K562 (cell line): Measurements from ENCODE around the gene B4GALNT4. TPM values are rescaled to one million over a fixed set of nuclear protein-coding genes. Genes with fewer than 3 reads are reported as not detected.
A peak's percentile ranks its signal among the peaks of the same experiment; 100 is the strongest.

Experiments
- ATAC-seq: fragments of 200-7000 bp; cut with Tn5 transposase; 3 replicates; pipeline ENCODE4 v1.9.1; 2020; ENCODE audit warnings: moderate library complexity
- BruUV-seq: library from RNA; stranded (reverse); fragments of 400-500 nt; replicated peaks from 2 replicates; lab custom pipeline; 2021; lab: Mats Ljungman, UMichigan
- CTCF ChIA-PET: fragments of 300-600 bp; formaldehyde crosslinking; extraction: SDS; loops from one replicate; lab custom pipeline; 2021; ENCODE audit warnings: low intra/inter-chr PET ratio; lab: Yijun Ruan, JAX
- POLR2A ChIA-PET: fragments of 300-600, 350-650 bp; sonication (Branson Sonifier 250); formaldehyde crosslinking; extraction: SDS; loops from one replicate; lab custom pipeline; 2021; ENCODE audit warnings: antibody characterized with exemption, inconsistent platforms; lab: Yijun Ruan, JAX
- DNase-seq, 4 experiments: peaks; one replicate each; pipeline versions ENCODE4 v3.0.0 to v3.0.0-alpha.2; 2011 to 2018; ENCODE audit warnings: low spot score in 3 of 4, mixed read lengths in 3 of 4; ENCODE audit errors: extremely low read depth in 1 of 4
- FAIRE-seq: peaks from 2 replicates; lab custom pipeline; 2011; peaks lifted over from hg19 to GRCh38; lab: Jason Lieb, UNC
- H2AFZ ChIP-seq: 2 replicates; pipeline ENCODE4 v1.6.0; 2011; ENCODE audit warnings: low read depth, low read length, control low read depth, inconsistent platforms
- H3K27ac ChIP-seq: fragments of 200-600 bp; 3 replicates; pipeline ENCODE4 v1.8.0; 2011; ENCODE audit warnings: low read depth, mild to moderate bottlenecking, control low read depth, inconsistent platforms, low read length, moderate library complexity, mixed read lengths; ENCODE audit errors: extremely low read depth
- H3K27me3 ChIP-seq, 2 experiments: fragments of 300-600 bp in 1 of 2; 2 replicates in 1 of 2; 3 replicates in 1 of 2; pipeline versions ENCODE4 v1.6.0 to v1.8.0; 2011; ENCODE audit warnings: inconsistent platforms in 2 of 2, low read length in 2 of 2, mild to moderate bottlenecking in 1 of 2, mixed read lengths in 1 of 2, moderate library complexity in 1 of 2; ENCODE audit not compliant: control insufficient read depth in 2 of 2, insufficient read depth in 2 of 2
- H3K36me3 ChIP-seq: fragments of 300-600 bp; 3 replicates; pipeline ENCODE4 v1.8.0; 2011; ENCODE audit warnings: mild to moderate bottlenecking, low read length, inconsistent platforms; ENCODE audit not compliant: control insufficient read depth, insufficient read depth
- H3K4me1 ChIP-seq, 2 experiments: fragments of 200-600 bp in 1 of 2; replicated peaks in 1 of 2; 2 replicates in 1 of 2; 3 replicates in 1 of 2; pipeline versions ENCODE4 v1.5.1 to v1.8.0; 2011; ENCODE audit warnings: inconsistent platforms in 2 of 2, low read length in 2 of 2, mild to moderate bottlenecking in 1 of 2, mixed read lengths in 1 of 2, moderate library complexity in 1 of 2; ENCODE audit not compliant: control insufficient read depth in 2 of 2, insufficient read depth in 2 of 2
- H3K4me2 ChIP-seq: 2 replicates; pipeline ENCODE4 v1.6.1; 2011; ENCODE audit warnings: low read length, control low read depth, inconsistent platforms, mixed read lengths; ENCODE audit not compliant: insufficient read depth
- H3K4me3 ChIP-seq: fragments of 200-600 bp; sonication (generic), shearing (Covaris generic); 2 replicates; pipeline ENCODE4 v1.5.1; 2016; ENCODE audit warnings: control low read depth, inconsistent platforms
- H3K79me2 ChIP-seq: fragments of 200-600 bp; 3 replicates; pipeline ENCODE4 v1.8.0; 2011; ENCODE audit warnings: low read length, inconsistent platforms; ENCODE audit not compliant: control insufficient read depth, insufficient read depth
- H3K9ac ChIP-seq, 2 experiments: 2 replicates each; pipeline versions ENCODE4 v1.6.0 to v1.6.1; 2011; ENCODE audit warnings: low read depth in 2 of 2, low read length in 2 of 2, control low read depth in 1 of 2, inconsistent platforms in 1 of 2, mild to moderate bottlenecking in 1 of 2, mixed read lengths in 1 of 2; ENCODE audit not compliant: insufficient read depth in 1 of 2
- H3K9me1 ChIP-seq: one replicate; pipeline ENCODE4 v1.6.0; 2011; ENCODE audit warnings: inconsistent platforms, mild to moderate bottlenecking, low read length, moderate library complexity; ENCODE audit not compliant: control insufficient read depth, insufficient read depth
- H3K9me3 ChIP-seq: replicated peaks from 2 replicates; pipeline ENCODE4 v1.5.1; 2011; ENCODE audit warnings: low read depth, low read length, inconsistent platforms; ENCODE audit not compliant: control insufficient read depth, insufficient read depth
- H4K20me1 ChIP-seq: replicated peaks from 2 replicates; pipeline ENCODE4 v1.6.1; 2011; ENCODE audit warnings: low read length, inconsistent platforms, mixed read lengths; ENCODE audit not compliant: control insufficient read depth, insufficient read depth
- BACH1 ChIP-seq: fragments of 200-800 bp; sonication (Bioruptor generic); IDR thresholded peaks from 2 replicates; pipeline ENCODE4 v1.6.1; 2016; ENCODE audit warnings: missing genetic modification characterization, missing compliant biosample characterization
- HNRNPL ChIP-seq: fragments of 200-400 bp; formaldehyde crosslinking; IDR thresholded peaks from 2 replicates; pipeline ENCODE4 v1.6.1; 2017; ENCODE audit warnings: low read depth, mild to moderate bottlenecking, low read length
- POLR2G ChIP-seq: fragments of 200-400 bp; formaldehyde crosslinking; IDR thresholded peaks from 2 replicates; pipeline ENCODE4 v1.6.1; 2017; ENCODE audit warnings: low read depth, mild to moderate bottlenecking, antibody characterized with exemption, low read length, moderate library complexity
- WGBS: fragments of 100-300 bp; shearing (Covaris generic); methylation state at CpG from one replicate; pipeline ENCODE4 v1.1.6; 2016; ENCODE audit warnings: low coverage, mixed read lengths; ENCODE audit not compliant: insufficient coverage; ENCODE audit errors: missing lambda C conversion rate; 5-methylcytosine and 5-hydroxymethylcytosine counted together
- in situ Hi-C: fragments of 300-500 bp; cut with MboI; formaldehyde crosslinking; loops from 4 replicates; pipeline ENCODE4 v1.15.0; 2018; ENCODE audit warnings: inconsistent platforms, mixed read lengths
- intact Hi-C: fragments of 100-400 bp; cut with micrococcal nuclease; formaldehyde crosslinking; loops from 2 replicates; pipeline ENCODE4 v1.14.2; 2022
- polyA plus RNA-seq, 8 experiments: library from polyadenylated mRNA; depleted of rRNA in 4 of 8; stranded (reverse) in 5 of 8; unstranded in 3 of 8; fragments of >200 nt; fragmentation: Nextera tagmentation in 2 of 8; fragmentation: Illumina TruSeq in 1 of 8; extraction: Ambion mirVana in 2 of 8; extraction: Trizol in 1 of 8; gene quantifications; 2 replicates each; pipeline versions ENCODE4 v1.2.1 to v1.2.3, GENCODE V29; 2011 to 2014; ENCODE audit warnings: inconsistent platforms in 1 of 8, missing spikeins in 1 of 8
- total RNA-seq, 7 experiments: library from RNA; depleted of rRNA in 6 of 7; stranded (reverse); fragments of >200 nt in 6 of 7; fragmentation: Illumina TruSeq in 2 of 7; extraction: Trizol in 2 of 7; gene quantifications; 2 replicates each; pipeline versions ENCODE4 v1.2.1 to v1.2.3, GENCODE V29; 2011 to 2021; ENCODE audit warnings: low replicate concordance in 1 of 7

The B4GALNT4 gene
- total and polyA plus RNA-seq, 9 of the 15 experiments (the other 6 are each of a cell fraction or from before 2014, with no cell fraction given): 0.20 to 37.1 (median 10.8) TPM; not detected in 1

DNA sequence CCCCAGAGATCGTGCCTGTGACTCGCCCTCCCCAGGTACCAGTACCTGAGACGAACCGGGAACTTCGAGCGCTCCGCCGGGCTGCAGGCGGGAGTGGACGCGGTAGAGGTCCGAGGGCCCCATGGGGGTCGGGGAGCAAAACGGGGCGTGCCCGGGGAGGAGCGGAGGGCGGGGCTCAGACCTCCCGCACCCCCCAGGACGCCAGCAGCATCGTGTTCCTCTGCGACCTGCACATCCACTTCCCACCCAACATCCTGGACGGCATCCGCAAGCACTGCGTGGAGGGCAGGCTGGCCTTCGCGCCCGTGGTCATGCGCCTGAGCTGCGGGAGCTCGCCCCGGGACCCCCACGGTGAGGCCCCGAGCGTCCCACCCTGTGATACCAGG, 10.8 kb downstream of the B4GALNT4 start:
- ATAC-seq (no peak), FAIRE-seq (no peak), DNase-seq (no peak)
- H3K4me2 ChIP-seq: no peak overlapping the region
- H3K9ac ChIP-seq: no peak overlapping the region
- no peaks in the 10 kb centered on the region for H3K79me2 ChIP-seq
- 0 out of 2 replicates have a peak, but pooled peaks have one; percentile 38 for TF ChIP-seq POLR2G
- TF ChIP-seq HNRNPL: no peak
- H2AFZ ChIP-seq: no peak overlapping the region
- intact Hi-C loops: no loop called here
- peaks cover 31% of the 10 kb centered on the region; the same call in 2 of the 3 replicates for H3K36me3 ChIP-seq
- no peak overlapping the region for H3K4me3 ChIP-seq
- no peaks in the 10 kb centered on the region for H3K9me1 ChIP-seq
- ChIA-PET CTCF (no interaction called here), POLR2A (no interaction called here)
- in situ Hi-C loops: no loop called here
- H3K27me3 ChIP-seq: no peaks in the 10 kb centered on the region
- no peaks in the 10 kb centered on the region for H4K20me1 ChIP-seq
- no peak overlapping the region for H3K27ac ChIP-seq
- BruUV-seq: no TSS peak
- peaks cover 2% of the 10 kb centered on the region; the same call in 1 of the 2 replicates for H3K9me3 ChIP-seq
- 100% methylated on average over 9 of the region's 35 CpGs for WGBS
- peaks cover 0 to 31% of the 10 kb centered on the region in 2 experiments; a peak in 2 of 5 replicates for H3K4me1 ChIP-seq

- CTCF ChIA-PET: no interaction called here
- in situ Hi-C loops: no loop called here
Measured at GRCh38 chr11:380491-380890, 11.2 kb downstream of the B4GALNT4 start.

More at GRCh38 chr11:380491-380890, 11.2 kb downstream of the B4GALNT4 start:
- DNase-seq (no peak), ATAC-seq (no peak)
- H3K36me3 ChIP-seq: peaks cover 29% of the 10 kb centered on the region; the same call in 2 of the 3 replicates
- no peak for TF ChIP-seq BACH1
- TF ChIP-seq, all 486 proteins: peak for 0
- H3K4me2 ChIP-seq: no peak overlapping the region
- H4K20me1 ChIP-seq: no peaks in the 10 kb centered on the region
- POLR2A ChIA-PET: no interaction called here
- peaks cover 0 to 28% of the 10 kb centered on the region in 2 experiments; a peak in 2 of 5 replicates for H3K4me1 ChIP-seq
- intact Hi-C loops: no loop called here
- WGBS: 96% methylated on average over 15 of the region's 23 CpGs
- no peak for FAIRE-seq
- H3K9me3 ChIP-seq: peaks cover 2% of the 10 kb centered on the region; the same call in 1 of the 2 replicates
- H3K27ac ChIP-seq: no peak overlapping the region
- no peak overlapping the region for H2AFZ ChIP-seq
- no peaks in the 10 kb centered on the region for H3K27me3 ChIP-seq
- H3K4me3 ChIP-seq: no peak overlapping the region
- BruUV-seq: no TSS peak
- H3K9ac ChIP-seq: no peak overlapping the region
- no peaks in the 10 kb centered on the region for H3K9me1 ChIP-seq
- no peaks in the 10 kb centered on the region for H3K79me2 ChIP-seq
